ENCODE data around the gene IRF1.
A peak's percentile ranks its signal among the peaks of the same experiment; 100 is the strongest.

IRF1 gene

GRCh38 chr5:132473019-132473531 is 17.5 kb downstream of the IRF1 start:
- no peak for DNase-seq

- no peak for DNase-seq
Observed at GRCh38 chr5:132472431-132472830, 18.1 kb downstream of the IRF1 start.

GRCh38 chr5:132471944-132472343 is 18.6 kb downstream of the IRF1 start:
- no peak for DNase-seq

- DNase-seq = no peak
Observed at GRCh38 chr5:132471151-132471907, 19.2 kb downstream of the IRF1 start.

GRCh38 chr5:132470596-132470995 is 20.0 kb downstream of the IRF1 start:
- DNase-seq = no peak

- peak; percentile 19 for DNase-seq
Observed at GRCh38 chr5:132470010-132470392, 20.6 kb downstream of the IRF1 start.

- peak; percentile 17 for DNase-seq
Observed at GRCh38 chr5:132469380-132470009, 21.1 kb downstream of the IRF1 start.

GRCh38 chr5:132468656-132469379 is 21.8 kb downstream of the IRF1 start:
- DNase-seq = no peak

- no peak for DNase-seq
Observed at GRCh38 chr5:132467287-132467984, 23.1 kb downstream of the IRF1 start.

- DNase-seq = peak; percentile 58
Observed at GRCh38 chr5:132466433-132467286, 23.9 kb downstream of the IRF1 start.

- peak; percentile 26 for DNase-seq
Observed at GRCh38 chr5:132465059-132465707, 25.4 kb downstream of the IRF1 start.

GRCh38 chr5:132464156-132464939 is 26.2 kb downstream of the IRF1 start:
- no peak for DNase-seq

- no peak for DNase-seq
Observed at GRCh38 chr5:132463811-132464155, 26.8 kb downstream of the IRF1 start.

GRCh38 chr5:132462856-132463745 is 27.5 kb downstream of the IRF1 start:
- no peak for DNase-seq

- no peak for DNase-seq
Observed at GRCh38 chr5:132462333-132462732, 28.2 kb downstream of the IRF1 start.

GRCh38 chr5:132461569-132462070 is 29.0 kb downstream of the IRF1 start:
- DNase-seq = no peak

- no peak for DNase-seq
Observed at GRCh38 chr5:132460846-132461568, 29.6 kb downstream of the IRF1 start.

GRCh38 chr5:132459983-132460838 is 30.4 kb downstream of the IRF1 start:
- no peak for DNase-seq

Measured in fibroblast of skin of right quadriceps (primary cell).